Liver (tissue), 3 donors: ENCODE data around the gene MYO18B.

Experiments
- ATF3 ChIP-seq: IDR thresholded peaks from 2 replicates; pipeline ENCODE4 v1.6.1; 2016; ENCODE audit warnings: antibody characterized with exemption
- EGR1 ChIP-seq, 2 donors: IDR thresholded peaks; 2 replicates each; pipeline ENCODE4 v1.6.1; 2016 to 2018; ENCODE audit warnings: antibody characterized with exemption in 2 of 2, low read depth in 2 of 2
- GABPA ChIP-seq, 2 donors: IDR thresholded peaks in 1 of 2; conservative IDR thresholded peaks in 1 of 2; 2 replicates each; pipeline ENCODE4 v1.6.1; 2016; ENCODE audit warnings: antibody characterized with exemption in 2 of 2, mild to moderate bottlenecking in 1 of 2, moderate library complexity in 1 of 2
- HNF4A ChIP-seq, 2 donors: conservative IDR thresholded peaks; 2 replicates each; pipeline ENCODE4 v1.6.1; 2016; ENCODE audit warnings: antibody characterized with exemption in 2 of 2, mild to moderate bottlenecking in 2 of 2
- JUND ChIP-seq, 2 donors: IDR thresholded peaks; 2 replicates each; pipeline ENCODE4 v1.6.1; 2016; ENCODE audit warnings: antibody characterized with exemption in 2 of 2
- MAX ChIP-seq: IDR thresholded peaks from 2 replicates; pipeline ENCODE4 v1.6.1; 2016; ENCODE audit warnings: antibody characterized with exemption
- RAD21 ChIP-seq, 2 donors: IDR thresholded peaks; 2 replicates each; pipeline ENCODE4 v1.6.1; 2016; ENCODE audit warnings: antibody characterized with exemption in 2 of 2, mild to moderate bottlenecking in 2 of 2
- RXRA ChIP-seq, 2 donors: IDR thresholded peaks; 2 replicates each; pipeline ENCODE4 v1.6.1; 2017 to 2018; ENCODE audit warnings: antibody characterized with exemption in 2 of 2, mild to moderate bottlenecking in 1 of 2
- SP1 ChIP-seq: IDR thresholded peaks from 2 replicates; pipeline ENCODE4 v1.6.1; 2018; ENCODE audit warnings: antibody characterized with exemption, mild to moderate bottlenecking
- TAF1 ChIP-seq: conservative IDR thresholded peaks from 2 replicates; pipeline ENCODE4 v1.6.1; 2016; ENCODE audit warnings: antibody characterized with exemption, mild to moderate bottlenecking
- YY1 ChIP-seq: IDR thresholded peaks from 2 replicates; pipeline ENCODE4 v1.6.1; 2016; ENCODE audit warnings: antibody characterized with exemption, mild to moderate bottlenecking
- ZBTB33 ChIP-seq: IDR thresholded peaks from 2 replicates; pipeline ENCODE4 v1.6.1; 2016; ENCODE audit warnings: antibody characterized with exemption
- TF ChIP-seq, protein P1 (sequence below): fragments of 150-350 bp; IDR thresholded peaks from 2 replicates; pipeline ENCODE4 v1.5.1; 2017; ENCODE audit warnings: improper control_type of control experiment, low read depth, low read length; ENCODE audit not compliant: missing input control
- TF ChIP-seq, protein P2 (sequence below): IDR thresholded peaks from 2 replicates; pipeline ENCODE4 v1.6.1; 2016; ENCODE audit warnings: antibody characterized with exemption, mild to moderate bottlenecking
- donor health status: healthy.
- donor health status: healthy.

DNA sequence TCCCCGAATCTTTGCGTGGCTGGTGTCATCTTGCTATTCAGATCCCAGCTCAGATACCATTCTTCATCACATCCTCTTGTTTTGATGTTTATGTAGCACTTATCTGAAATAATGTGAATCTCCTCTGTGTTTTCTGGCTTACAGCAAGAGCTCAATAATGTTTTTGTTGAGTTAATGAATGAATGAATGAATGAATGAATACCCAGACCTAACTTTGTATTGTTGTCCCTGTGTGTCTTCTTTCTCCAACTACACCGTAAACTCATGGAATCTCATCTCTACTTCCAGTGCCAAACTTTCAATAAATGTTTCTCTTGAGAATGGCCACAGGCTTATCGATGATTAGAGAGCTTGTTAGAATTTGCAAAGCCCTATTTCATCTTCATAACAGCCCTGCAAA lies 110.2 kb downstream of the MYO18B start:
- TF ChIP-seq RAD21 (IDR thresholded peaks at IDR 0.05) = no peak
- TF ChIP-seq, protein P1, sequence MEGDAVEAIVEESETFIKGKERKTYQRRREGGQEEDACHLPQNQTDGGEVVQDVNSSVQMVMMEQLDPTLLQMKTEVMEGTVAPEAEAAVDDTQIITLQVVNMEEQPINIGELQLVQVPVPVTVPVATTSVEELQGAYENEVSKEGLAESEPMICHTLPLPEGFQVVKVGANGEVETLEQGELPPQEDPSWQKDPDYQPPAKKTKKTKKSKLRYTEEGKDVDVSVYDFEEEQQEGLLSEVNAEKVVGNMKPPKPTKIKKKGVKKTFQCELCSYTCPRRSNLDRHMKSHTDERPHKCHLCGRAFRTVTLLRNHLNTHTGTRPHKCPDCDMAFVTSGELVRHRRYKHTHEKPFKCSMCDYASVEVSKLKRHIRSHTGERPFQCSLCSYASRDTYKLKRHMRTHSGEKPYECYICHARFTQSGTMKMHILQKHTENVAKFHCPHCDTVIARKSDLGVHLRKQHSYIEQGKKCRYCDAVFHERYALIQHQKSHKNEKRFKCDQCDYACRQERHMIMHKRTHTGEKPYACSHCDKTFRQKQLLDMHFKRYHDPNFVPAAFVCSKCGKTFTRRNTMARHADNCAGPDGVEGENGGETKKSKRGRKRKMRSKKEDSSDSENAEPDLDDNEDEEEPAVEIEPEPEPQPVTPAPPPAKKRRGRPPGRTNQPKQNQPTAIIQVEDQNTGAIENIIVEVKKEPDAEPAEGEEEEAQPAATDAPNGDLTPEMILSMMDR = no peak
- no peak for TF ChIP-seq JUND (IDR thresholded peaks at IDR 0.05)
- TF ChIP-seq, protein P2, sequence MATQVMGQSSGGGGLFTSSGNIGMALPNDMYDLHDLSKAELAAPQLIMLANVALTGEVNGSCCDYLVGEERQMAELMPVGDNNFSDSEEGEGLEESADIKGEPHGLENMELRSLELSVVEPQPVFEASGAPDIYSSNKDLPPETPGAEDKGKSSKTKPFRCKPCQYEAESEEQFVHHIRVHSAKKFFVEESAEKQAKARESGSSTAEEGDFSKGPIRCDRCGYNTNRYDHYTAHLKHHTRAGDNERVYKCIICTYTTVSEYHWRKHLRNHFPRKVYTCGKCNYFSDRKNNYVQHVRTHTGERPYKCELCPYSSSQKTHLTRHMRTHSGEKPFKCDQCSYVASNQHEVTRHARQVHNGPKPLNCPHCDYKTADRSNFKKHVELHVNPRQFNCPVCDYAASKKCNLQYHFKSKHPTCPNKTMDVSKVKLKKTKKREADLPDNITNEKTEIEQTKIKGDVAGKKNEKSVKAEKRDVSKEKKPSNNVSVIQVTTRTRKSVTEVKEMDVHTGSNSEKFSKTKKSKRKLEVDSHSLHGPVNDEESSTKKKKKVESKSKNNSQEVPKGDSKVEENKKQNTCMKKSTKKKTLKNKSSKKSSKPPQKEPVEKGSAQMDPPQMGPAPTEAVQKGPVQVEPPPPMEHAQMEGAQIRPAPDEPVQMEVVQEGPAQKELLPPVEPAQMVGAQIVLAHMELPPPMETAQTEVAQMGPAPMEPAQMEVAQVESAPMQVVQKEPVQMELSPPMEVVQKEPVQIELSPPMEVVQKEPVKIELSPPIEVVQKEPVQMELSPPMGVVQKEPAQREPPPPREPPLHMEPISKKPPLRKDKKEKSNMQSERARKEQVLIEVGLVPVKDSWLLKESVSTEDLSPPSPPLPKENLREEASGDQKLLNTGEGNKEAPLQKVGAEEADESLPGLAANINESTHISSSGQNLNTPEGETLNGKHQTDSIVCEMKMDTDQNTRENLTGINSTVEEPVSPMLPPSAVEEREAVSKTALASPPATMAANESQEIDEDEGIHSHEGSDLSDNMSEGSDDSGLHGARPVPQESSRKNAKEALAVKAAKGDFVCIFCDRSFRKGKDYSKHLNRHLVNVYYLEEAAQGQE = no peak
- no peak for TF ChIP-seq YY1
- TF ChIP-seq ZBTB33 = no peak
- TF ChIP-seq TAF1 = no peak
- TF ChIP-seq HNF4A (conservative IDR thresholded peaks at IDR 0.05) = no peak
- TF ChIP-seq RXRA (IDR thresholded peaks at IDR 0.05) = no peak
- TF ChIP-seq SP1 = no peak
- no peak for TF ChIP-seq ATF3
- no peak for TF ChIP-seq EGR1 (IDR thresholded peaks at IDR 0.05; ENCODE audit: low read depth in 2 of 2)
- TF ChIP-seq MAX = no peak
- TF ChIP-seq GABPA (IDR thresholded peaks at IDR 0.05 in 1 of 2, conservative IDR thresholded peaks at IDR 0.05 in 1 of 2) = no peak
